Measurements from ENCODE around the gene SOX13. TPM values are rescaled to one million over a fixed set of nuclear protein-coding genes. Genes with fewer than 3 reads are reported as not detected.

The SOX13 gene
- total RNA-seq, 1 experiment from 2014 or later = 171 TPM

DNA sequence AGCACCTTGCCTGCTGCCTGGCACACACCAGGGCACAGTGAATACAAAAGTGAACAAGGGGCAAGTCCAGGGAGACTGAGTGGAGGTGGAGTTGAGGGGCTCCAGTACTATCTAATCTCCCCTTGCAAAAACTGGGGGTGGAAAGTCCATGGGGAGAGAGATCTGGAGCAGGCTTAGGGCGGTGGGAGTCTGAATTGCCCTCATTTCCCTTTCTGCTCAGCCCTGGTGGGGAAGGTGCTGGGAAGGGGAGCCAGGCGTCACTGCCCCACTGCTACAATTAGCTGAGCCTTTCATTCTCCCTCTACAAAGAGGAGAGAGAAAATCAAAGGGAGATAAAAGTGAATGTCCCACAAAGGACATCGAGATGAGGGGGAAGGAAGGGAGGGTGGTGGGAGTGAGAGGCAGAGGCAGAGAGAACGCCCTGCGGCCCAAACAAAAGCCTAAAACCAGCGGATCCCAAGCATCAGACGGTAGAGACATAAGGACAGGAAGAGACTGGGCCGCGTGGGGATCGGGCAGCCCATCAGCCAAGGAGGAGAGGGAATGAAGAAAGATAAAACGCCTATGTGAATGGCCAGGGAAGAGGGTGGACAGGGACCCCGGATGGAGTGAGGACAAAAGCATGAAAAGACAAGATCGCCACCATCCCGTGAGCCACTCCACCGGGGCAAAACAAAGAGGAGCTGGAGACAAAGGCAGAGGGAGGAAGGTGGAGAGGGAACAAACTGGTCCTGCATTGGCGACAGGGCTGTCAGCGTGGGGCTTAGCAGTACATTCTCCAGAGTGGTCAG, 46.8 kb upstream of the SOX13 start:
- ChIA-PET CTCF (interaction anchor here (1.6 kb wide), 1 partner anchor 103 kb away, joined by 6 read pairs; no protein-coding TSS in a partner anchor), POLR2A (interaction anchor here (1.0 kb wide), 1 partner anchor 47 kb away, joined by 4 read pairs; the partner anchor contains the start of gene SOX13)
- DNase-seq (ENCODE audit: low spot score) = peak; percentile 22

DNA sequence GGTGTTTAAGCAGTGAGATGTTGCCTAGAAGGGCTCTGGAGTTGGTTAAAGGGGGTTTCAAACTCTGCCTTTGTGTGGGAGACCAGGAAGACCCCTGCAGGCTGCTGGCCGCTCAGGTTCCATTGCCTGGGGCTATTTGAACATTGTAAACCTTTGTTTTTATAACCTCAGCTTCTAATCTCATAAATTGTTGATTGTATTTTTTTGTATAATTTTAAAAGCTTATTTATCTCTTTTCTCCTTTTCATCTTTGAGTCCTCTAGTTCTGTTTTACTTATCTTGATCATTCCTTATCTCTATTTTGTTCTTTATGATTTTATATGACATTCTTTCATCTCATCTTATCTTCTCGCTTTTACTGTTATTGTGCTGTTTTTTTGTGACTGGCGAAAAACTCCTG, 45.5 kb upstream of the SOX13 start:
- Mint-ChIP-seq H3K27me3 (ENCODE audit: low read depth) (peaks cover 20% of the 10 kb centered on the region), H3K36me3 (no peaks in the 10 kb centered on the region), H3K27ac (no peak overlapping the region), H3K4me1 (peaks cover 30% of the 10 kb centered on the region), H3K4me3 (no peak overlapping the region), H3K9me3 (no peaks in the 10 kb centered on the region)
- ATAC-seq (no peak), DNase-seq (ENCODE audit: low spot score) (no peak)
- POLR2A ChIA-PET = no interaction called here
- CTCF ChIA-PET = interaction anchor here (1.2 to 1.6 kb wide), 2 partner anchors 102 to 156 kb away, joined by 3 to 6 read pairs; no protein-coding TSS in a partner anchor
- TF ChIP-seq ETV6 (CRISPR knock-in tag; IDR thresholded peaks at IDR 0.05) = no peak
- TF ChIP-seq ZNF423 (CRISPR knock-in tag; IDR thresholded peaks at IDR 0.05) = no peak
- TF ChIP-seq, protein P1, sequence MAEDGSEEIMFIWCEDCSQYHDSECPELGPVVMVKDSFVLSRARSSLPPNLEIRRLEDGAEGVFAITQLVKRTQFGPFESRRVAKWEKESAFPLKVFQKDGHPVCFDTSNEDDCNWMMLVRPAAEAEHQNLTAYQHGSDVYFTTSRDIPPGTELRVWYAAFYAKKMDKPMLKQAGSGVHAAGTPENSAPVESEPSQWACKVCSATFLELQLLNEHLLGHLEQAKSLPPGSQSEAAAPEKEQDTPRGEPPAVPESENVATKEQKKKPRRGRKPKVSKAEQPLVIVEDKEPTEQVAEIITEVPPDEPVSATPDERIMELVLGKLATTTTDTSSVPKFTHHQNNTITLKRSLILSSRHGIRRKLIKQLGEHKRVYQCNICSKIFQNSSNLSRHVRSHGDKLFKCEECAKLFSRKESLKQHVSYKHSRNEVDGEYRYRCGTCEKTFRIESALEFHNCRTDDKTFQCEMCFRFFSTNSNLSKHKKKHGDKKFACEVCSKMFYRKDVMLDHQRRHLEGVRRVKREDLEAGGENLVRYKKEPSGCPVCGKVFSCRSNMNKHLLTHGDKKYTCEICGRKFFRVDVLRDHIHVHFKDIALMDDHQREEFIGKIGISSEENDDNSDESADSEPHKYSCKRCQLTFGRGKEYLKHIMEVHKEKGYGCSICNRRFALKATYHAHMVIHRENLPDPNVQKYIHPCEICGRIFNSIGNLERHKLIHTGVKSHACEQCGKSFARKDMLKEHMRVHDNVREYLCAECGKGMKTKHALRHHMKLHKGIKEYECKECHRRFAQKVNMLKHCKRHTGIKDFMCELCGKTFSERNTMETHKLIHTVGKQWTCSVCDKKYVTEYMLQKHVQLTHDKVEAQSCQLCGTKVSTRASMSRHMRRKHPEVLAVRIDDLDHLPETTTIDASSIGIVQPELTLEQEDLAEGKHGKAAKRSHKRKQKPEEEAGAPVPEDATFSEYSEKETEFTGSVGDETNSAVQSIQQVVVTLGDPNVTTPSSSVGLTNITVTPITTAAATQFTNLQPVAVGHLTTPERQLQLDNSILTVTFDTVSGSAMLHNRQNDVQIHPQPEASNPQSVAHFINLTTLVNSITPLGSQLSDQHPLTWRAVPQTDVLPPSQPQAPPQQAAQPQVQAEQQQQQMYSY (CRISPR knock-in tag; IDR thresholded peaks at IDR 0.05) = no peak
- TF ChIP-seq ZNF138 (CRISPR knock-in tag; conservative IDR thresholded peaks at IDR 0.05) = no peak
- TF ChIP-seq, protein P2, sequence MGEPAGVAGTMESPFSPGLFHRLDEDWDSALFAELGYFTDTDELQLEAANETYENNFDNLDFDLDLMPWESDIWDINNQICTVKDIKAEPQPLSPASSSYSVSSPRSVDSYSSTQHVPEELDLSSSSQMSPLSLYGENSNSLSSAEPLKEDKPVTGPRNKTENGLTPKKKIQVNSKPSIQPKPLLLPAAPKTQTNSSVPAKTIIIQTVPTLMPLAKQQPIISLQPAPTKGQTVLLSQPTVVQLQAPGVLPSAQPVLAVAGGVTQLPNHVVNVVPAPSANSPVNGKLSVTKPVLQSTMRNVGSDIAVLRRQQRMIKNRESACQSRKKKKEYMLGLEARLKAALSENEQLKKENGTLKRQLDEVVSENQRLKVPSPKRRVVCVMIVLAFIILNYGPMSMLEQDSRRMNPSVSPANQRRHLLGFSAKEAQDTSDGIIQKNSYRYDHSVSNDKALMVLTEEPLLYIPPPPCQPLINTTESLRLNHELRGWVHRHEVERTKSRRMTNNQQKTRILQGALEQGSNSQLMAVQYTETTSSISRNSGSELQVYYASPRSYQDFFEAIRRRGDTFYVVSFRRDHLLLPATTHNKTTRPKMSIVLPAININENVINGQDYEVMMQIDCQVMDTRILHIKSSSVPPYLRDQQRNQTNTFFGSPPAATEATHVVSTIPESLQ (CRISPR knock-in tag; IDR thresholded peaks at IDR 0.05) = no peak
- TF ChIP-seq, protein P3, sequence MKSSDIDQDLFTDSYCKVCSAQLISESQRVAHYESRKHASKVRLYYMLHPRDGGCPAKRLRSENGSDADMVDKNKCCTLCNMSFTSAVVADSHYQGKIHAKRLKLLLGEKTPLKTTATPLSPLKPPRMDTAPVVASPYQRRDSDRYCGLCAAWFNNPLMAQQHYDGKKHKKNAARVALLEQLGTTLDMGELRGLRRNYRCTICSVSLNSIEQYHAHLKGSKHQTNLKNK (CRISPR knock-in tag; IDR thresholded peaks at IDR 0.05) = no peak

More for the DNA sequence above, 46.8 kb upstream of the SOX13 start:
- Mint-ChIP-seq H3K27ac (no peak overlapping the region), H3K4me1 (peaks cover 26% of the 10 kb centered on the region), H3K36me3 (no peaks in the 10 kb centered on the region), H3K9me3 (no peaks in the 10 kb centered on the region), H3K4me3 (no peak overlapping the region), H3K27me3 (ENCODE audit: low read depth) (peaks cover 20% of the 10 kb centered on the region)
- peak; percentile 68 for ATAC-seq
- TF ChIP-seq RELA (CRISPR knock-in tag; IDR thresholded peaks at IDR 0.05; ENCODE audit: borderline replicate concordance) (no peak), TCF7 (CRISPR knock-in tag; IDR thresholded peaks at IDR 0.05; ENCODE audit: low read depth) (no peak), SOX15 (CRISPR knock-in tag; IDR thresholded peaks at IDR 0.05) (no peak), ZNF671 (CRISPR knock-in tag; IDR thresholded peaks at IDR 0.05) (no peak), CBFB (CRISPR knock-in tag; IDR thresholded peaks at IDR 0.05; ENCODE audit: low read depth) (no peak)

DNA sequence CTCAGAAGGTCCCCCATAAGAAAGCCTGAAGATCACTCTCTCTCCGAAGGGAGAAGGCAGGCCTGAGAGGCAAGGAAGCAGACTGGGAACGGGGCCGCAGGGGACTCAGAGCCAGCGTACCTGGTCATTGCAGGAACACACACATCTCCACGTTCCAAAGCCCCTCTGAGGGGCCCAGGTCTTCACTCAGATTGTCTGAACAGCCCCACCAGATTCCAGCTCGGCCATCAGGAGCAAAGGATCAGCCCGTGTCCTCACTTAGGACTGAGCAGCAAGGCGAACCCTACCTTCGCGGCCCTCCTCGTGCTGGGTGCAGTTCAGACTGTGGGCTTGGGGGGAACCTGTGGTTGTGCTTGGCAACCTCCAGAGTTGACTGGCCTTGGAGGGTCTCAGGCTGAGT, 43.9 kb upstream of the SOX13 start:
- no peaks in the 10 kb centered on the region for H3K9me3 Mint-ChIP-seq
- no peak overlapping the region for H3K27ac Mint-ChIP-seq
- ChIA-PET CTCF (interaction anchor here (1.2 kb wide), 1 partner anchor 158 kb away, joined by 3 read pairs; no protein-coding TSS in a partner anchor), POLR2A (no interaction called here)
- no peaks in the 10 kb centered on the region for H3K36me3 Mint-ChIP-seq
- no peak overlapping the region for H3K4me3 Mint-ChIP-seq
- H3K27me3 Mint-ChIP-seq (ENCODE audit: low read depth) = peaks cover 20% of the 10 kb centered on the region
- H3K4me1 Mint-ChIP-seq = peaks cover 35% of the 10 kb centered on the region
- no peak for ATAC-seq
- DNase-seq (ENCODE audit: low spot score) = no peak
- TF ChIP-seq, protein P4, sequence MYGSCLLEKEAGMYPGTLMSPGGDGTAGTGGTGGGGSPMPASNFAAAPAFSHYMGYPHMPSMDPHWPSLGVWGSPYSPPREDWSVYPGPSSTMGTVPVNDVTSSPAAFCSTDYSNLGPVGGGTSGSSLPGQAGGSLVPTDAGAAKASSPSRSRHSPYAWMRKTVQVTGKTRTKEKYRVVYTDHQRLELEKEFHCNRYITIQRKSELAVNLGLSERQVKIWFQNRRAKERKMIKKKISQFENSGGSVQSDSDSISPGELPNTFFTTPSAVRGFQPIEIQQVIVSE (CRISPR knock-in tag; IDR thresholded peaks at IDR 0.05; ENCODE audit: borderline replicate concordance) = no peak
- TF ChIP-seq ETV6 (CRISPR knock-in tag; IDR thresholded peaks at IDR 0.05) = no peak
- TF ChIP-seq, protein P5, sequence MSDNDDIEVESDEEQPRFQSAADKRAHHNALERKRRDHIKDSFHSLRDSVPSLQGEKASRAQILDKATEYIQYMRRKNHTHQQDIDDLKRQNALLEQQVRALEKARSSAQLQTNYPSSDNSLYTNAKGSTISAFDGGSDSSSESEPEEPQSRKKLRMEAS (CRISPR knock-in tag; IDR thresholded peaks at IDR 0.05) = no peak
- TF ChIP-seq, protein P6, sequence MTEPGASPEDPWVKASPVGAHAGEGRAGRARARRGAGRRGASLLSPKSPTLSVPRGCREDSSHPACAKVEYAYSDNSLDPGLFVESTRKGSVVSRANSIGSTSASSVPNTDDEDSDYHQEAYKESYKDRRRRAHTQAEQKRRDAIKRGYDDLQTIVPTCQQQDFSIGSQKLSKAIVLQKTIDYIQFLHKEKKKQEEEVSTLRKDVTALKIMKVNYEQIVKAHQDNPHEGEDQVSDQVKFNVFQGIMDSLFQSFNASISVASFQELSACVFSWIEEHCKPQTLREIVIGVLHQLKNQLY (CRISPR knock-in tag; IDR thresholded peaks at IDR 0.05) = no peak
- TF ChIP-seq, protein P7, sequence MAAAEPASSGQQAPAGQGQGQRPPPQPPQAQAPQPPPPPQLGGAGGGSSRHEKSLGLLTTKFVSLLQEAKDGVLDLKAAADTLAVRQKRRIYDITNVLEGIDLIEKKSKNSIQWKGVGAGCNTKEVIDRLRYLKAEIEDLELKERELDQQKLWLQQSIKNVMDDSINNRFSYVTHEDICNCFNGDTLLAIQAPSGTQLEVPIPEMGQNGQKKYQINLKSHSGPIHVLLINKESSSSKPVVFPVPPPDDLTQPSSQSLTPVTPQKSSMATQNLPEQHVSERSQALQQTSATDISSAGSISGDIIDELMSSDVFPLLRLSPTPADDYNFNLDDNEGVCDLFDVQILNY (CRISPR knock-in tag; IDR thresholded peaks at IDR 0.05) = no peak
- no peak for TF ChIP-seq RELA (CRISPR knock-in tag; IDR thresholded peaks at IDR 0.05; ENCODE audit: borderline replicate concordance)
- TF ChIP-seq ZNF423 (CRISPR knock-in tag; IDR thresholded peaks at IDR 0.05) = no peak
- TF ChIP-seq, protein P8, sequence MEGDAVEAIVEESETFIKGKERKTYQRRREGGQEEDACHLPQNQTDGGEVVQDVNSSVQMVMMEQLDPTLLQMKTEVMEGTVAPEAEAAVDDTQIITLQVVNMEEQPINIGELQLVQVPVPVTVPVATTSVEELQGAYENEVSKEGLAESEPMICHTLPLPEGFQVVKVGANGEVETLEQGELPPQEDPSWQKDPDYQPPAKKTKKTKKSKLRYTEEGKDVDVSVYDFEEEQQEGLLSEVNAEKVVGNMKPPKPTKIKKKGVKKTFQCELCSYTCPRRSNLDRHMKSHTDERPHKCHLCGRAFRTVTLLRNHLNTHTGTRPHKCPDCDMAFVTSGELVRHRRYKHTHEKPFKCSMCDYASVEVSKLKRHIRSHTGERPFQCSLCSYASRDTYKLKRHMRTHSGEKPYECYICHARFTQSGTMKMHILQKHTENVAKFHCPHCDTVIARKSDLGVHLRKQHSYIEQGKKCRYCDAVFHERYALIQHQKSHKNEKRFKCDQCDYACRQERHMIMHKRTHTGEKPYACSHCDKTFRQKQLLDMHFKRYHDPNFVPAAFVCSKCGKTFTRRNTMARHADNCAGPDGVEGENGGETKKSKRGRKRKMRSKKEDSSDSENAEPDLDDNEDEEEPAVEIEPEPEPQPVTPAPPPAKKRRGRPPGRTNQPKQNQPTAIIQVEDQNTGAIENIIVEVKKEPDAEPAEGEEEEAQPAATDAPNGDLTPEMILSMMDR (IDR thresholded peaks at IDR 0.05) = no peak
- no peak for TF ChIP-seq SP1 (CRISPR knock-in tag; conservative IDR thresholded peaks at IDR 0.05)
- no peak for TF ChIP-seq OVOL2 (CRISPR knock-in tag; IDR thresholded peaks at IDR 0.05; ENCODE audit: borderline replicate concordance)

Measured in WTC11 (cell line).